WI38 (cell line): ENCODE data around the gene ELP6.
"Not testable (repeated sequence)": the region's sequence is repeated elsewhere in the genome, so short reads cannot be mapped to it uniquely, and the experiment has no call there.

Experiments used
- H3K4me3 ChIP-seq: 2 replicates; pipeline ENCODE4 v1.5.1; 2011; ENCODE audit warnings: low read depth, mild to moderate bottlenecking, control low read depth, low read length
- TF ChIP-seq, protein P1 (sequence below): IDR thresholded peaks from 2 replicates; pipeline ENCODE4 v1.5.1; 2012; ENCODE audit warnings: low read depth, mild to moderate bottlenecking, control low read depth, low read length

ELP6 gene

GRCh38 chr3:47464588-47464987 lies 48.9 kb downstream of the ELP6 start:
- H3K4me3 ChIP-seq = no peak overlapping the region
- TF ChIP-seq, protein P1, sequence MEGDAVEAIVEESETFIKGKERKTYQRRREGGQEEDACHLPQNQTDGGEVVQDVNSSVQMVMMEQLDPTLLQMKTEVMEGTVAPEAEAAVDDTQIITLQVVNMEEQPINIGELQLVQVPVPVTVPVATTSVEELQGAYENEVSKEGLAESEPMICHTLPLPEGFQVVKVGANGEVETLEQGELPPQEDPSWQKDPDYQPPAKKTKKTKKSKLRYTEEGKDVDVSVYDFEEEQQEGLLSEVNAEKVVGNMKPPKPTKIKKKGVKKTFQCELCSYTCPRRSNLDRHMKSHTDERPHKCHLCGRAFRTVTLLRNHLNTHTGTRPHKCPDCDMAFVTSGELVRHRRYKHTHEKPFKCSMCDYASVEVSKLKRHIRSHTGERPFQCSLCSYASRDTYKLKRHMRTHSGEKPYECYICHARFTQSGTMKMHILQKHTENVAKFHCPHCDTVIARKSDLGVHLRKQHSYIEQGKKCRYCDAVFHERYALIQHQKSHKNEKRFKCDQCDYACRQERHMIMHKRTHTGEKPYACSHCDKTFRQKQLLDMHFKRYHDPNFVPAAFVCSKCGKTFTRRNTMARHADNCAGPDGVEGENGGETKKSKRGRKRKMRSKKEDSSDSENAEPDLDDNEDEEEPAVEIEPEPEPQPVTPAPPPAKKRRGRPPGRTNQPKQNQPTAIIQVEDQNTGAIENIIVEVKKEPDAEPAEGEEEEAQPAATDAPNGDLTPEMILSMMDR = no peak

DNA sequence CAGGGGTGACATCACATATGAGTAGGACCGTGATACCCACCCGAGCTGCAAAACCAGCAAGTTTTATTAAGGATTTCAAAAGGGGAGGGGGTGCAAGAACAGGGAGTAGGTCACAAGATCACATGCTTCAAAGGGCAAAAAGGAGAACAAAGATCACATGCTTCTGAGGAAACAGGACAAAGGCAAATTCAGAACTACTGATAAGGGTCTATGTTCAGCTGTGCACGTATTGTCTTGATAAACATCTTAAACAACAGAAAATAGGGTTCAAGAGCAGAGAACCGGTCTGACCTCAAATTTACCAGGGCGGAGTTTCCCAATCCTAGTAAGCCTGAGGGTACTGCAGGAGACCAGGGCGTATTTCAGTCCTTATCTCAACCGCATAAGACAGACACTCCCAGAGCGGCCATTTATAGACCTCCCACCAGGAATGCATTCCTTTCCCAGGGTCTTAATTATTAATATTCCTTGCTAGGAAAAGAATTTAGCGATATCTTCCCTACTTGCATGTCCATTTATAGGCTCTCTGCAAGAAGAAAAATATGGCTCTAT lies 53.9 kb downstream of the ELP6 start:
- not testable (repeated sequence) for H3K4me3 ChIP-seq

DNA sequence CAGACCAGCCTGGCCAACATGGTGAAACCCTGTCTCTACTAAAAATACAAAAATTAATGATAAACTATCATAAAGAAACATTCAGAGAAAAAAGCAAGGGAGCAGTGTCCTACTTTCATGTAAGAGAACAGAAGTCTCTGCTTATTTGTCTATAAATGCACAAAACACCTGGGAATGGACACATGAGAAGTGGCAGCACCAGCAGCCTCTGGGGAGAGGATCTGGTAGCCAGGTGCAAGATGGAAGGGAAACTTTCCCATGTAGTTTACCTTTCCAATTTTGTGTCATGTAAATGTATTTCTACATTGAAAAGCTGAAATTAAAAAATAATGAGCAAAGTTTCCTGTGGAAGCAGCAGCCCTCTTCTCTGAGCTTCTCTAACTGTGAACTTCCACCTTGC lies 56.5 kb downstream of the ELP6 start:
- H3K4me3 ChIP-seq = no peak overlapping the region
- TF ChIP-seq, protein P1 = no peak

GRCh38 chr3:47455806-47456452 lies 57.6 kb downstream of the ELP6 start:
- TF ChIP-seq, protein P1 = no peak
- H3K4me3 ChIP-seq = no peak overlapping the region

DNA sequence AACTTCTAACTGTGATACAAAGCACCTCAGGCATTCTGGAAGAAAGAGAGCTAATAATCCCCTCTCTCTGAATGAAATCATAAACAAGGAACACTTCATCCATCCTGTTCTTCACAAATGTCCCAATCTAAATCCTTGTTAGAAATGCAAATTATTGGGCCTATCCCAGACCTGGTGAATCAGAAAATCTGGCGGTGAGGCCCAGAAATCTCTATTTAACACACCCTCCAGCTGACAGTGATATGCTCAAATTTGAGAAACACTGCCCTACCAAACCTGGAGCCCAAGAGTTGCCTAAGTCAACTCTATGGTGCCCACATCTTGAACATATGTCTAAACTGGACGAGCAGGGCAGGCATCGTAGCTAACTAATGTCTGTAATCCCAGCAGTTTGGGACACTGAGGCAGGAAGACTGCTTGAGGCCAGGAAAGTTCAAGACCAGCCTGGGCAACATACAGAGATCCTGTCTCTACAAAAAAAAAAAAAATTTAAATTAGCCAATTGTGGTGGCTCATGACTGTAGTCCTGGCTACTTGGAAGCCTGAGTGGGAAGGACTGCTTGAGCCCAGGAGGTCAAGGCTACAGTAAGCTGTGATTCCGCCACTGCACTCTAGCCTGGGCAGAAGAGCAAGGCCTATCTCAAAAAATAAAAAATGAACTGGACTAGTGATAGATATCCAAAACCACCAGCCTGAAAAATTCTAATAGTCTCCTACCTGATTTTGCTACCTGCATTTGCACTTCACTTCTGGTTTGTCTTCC lies 60.9 kb downstream of the ELP6 start:
- H3K4me3 ChIP-seq = no peak overlapping the region
- TF ChIP-seq, protein P1 = no peak
